HepG2 (cell line): ENCODE data around the gene SCMH1. TPM values are rescaled to one million over a fixed set of nuclear protein-coding genes. Genes with fewer than 3 reads are reported as not detected.

ENCODE experiments used
- ATAC-seq: fragments of 200-7000 bp; cut with Tn5 transposase; 3 replicates; pipeline ENCODE4 v1.9.1; 2020; ENCODE audit warnings: mild to moderate bottlenecking, moderate library complexity
- BruUV-seq: library from RNA; stranded (reverse); fragments of 400-500 nt; replicated peaks from 2 replicates; lab custom pipeline; 2021; lab: Mats Ljungman, UMichigan
- CTCF ChIA-PET: fragments of 300-600 bp; formaldehyde crosslinking; extraction: SDS; loops from one replicate; lab custom pipeline; 2021; ENCODE audit warnings: low total read pairs, inconsistent platforms, low intra/inter-chr PET ratio; lab: Yijun Ruan, JAX
- POLR2A ChIA-PET: fragments of 350-600 bp; sonication (Branson Sonifier 250); formaldehyde crosslinking; loops from one replicate; lab custom pipeline; 2020; ENCODE audit warnings: antibody characterized with exemption, inconsistent platforms; lab: Yijun Ruan, JAX
- DNase-seq: peaks from one replicate; pipeline ENCODE4 v3.0.0-alpha.2; 2015; ENCODE audit warnings: low spot score
- FAIRE-seq: peaks from 3 replicates; lab custom pipeline; 2011; peaks lifted over from hg19 to GRCh38; lab: Jason Lieb, UNC
- H2AFZ ChIP-seq: one replicate; pipeline ENCODE4 v1.6.1; 2011; ENCODE audit warnings: low read length, inconsistent platforms
- H3K27ac ChIP-seq: fragments of 300-600 bp; 3 replicates; pipeline ENCODE4 v1.8.0; 2011; ENCODE audit warnings: mixed run types, mild to moderate bottlenecking, mixed read lengths, low read length, inconsistent platforms; ENCODE audit not compliant: insufficient read depth; ENCODE audit errors: extremely low read length
- H3K27me3 ChIP-seq, 2 experiments: fragments of 200-600 bp in 1 of 2; 2 replicates in 1 of 2; 3 replicates in 1 of 2; pipeline versions ENCODE4 v1.6.0 to v1.8.0; 2011; ENCODE audit warnings: low read length in 2 of 2, mild to moderate bottlenecking in 2 of 2, moderate library complexity in 2 of 2, inconsistent platforms in 1 of 2; ENCODE audit not compliant: insufficient read depth in 2 of 2, control insufficient read depth in 1 of 2
- H3K36me3 ChIP-seq, 2 experiments: fragments of 200-600 bp in 1 of 2; replicated peaks in 1 of 2; 2 replicates in 1 of 2; 3 replicates in 1 of 2; pipeline versions ENCODE4 v1.5.1 to v1.8.0; 2011; ENCODE audit warnings: low read length in 2 of 2, inconsistent platforms in 1 of 2; ENCODE audit not compliant: insufficient read depth in 2 of 2, control insufficient read depth in 1 of 2
- H3K4me1 ChIP-seq: 2 replicates; pipeline ENCODE4 v1.5.1; 2012; ENCODE audit warnings: low read length, inconsistent platforms; ENCODE audit not compliant: insufficient read depth
- H3K4me2 ChIP-seq: 2 replicates; pipeline ENCODE4 v1.6.0; 2011; ENCODE audit warnings: low read depth, low read length, inconsistent platforms
- H3K4me3 ChIP-seq, 3 experiments: fragments of 200-600 bp in 1 of 3; sonication (generic), shearing (Covaris generic) in 1 of 3; replicated peaks in 1 of 3; 2 replicates each; pipeline ENCODE4 v1.5.1; 2011 to 2016; ENCODE audit warnings: low read length in 3 of 3, inconsistent platforms in 2 of 3, low read depth in 2 of 3, mild to moderate bottlenecking in 2 of 3, control low read depth in 1 of 3, mixed read lengths in 1 of 3; ENCODE audit not compliant: insufficient read depth in 1 of 3
- H3K79me2 ChIP-seq: one replicate; pipeline ENCODE4 v1.6.1; 2011; ENCODE audit warnings: low read length, inconsistent platforms; ENCODE audit not compliant: insufficient read depth
- H3K9ac ChIP-seq: 2 replicates; pipeline ENCODE4 v1.6.0; 2011; ENCODE audit warnings: mild to moderate bottlenecking, low read depth, low read length, inconsistent platforms; ENCODE audit not compliant: insufficient read depth
- H3K9me3 ChIP-seq: 2 replicates; pipeline ENCODE4 v1.5.1; 2012; ENCODE audit warnings: mild to moderate bottlenecking, low read length
- H4K20me1 ChIP-seq: 2 replicates; pipeline ENCODE4 v1.6.0; 2011; ENCODE audit warnings: inconsistent platforms, mild to moderate bottlenecking, low read length, moderate library complexity; ENCODE audit not compliant: insufficient read depth
- ARID2 ChIP-seq: sonication (generic); formaldehyde crosslinking; IDR thresholded peaks from 2 replicates; pipeline ENCODE4 v1.8.1; 2022; ENCODE audit warnings: mild to moderate bottlenecking, missing genetic modification reagents, borderline replicate concordance
- CHD4 ChIP-seq: fragments of 200-600 bp; sonication (generic); IDR thresholded peaks from 2 replicates; pipeline ENCODE4 v1.7.0; 2017; ENCODE audit warnings: mild to moderate bottlenecking, low read length, borderline replicate concordance
- GABPA ChIP-seq, 2 experiments: IDR thresholded peaks; 2 replicates each; pipeline ENCODE4 v1.6.1; 2011 to 2016; ENCODE audit warnings: low read depth in 2 of 2, low read length in 1 of 2, missing biosample characterization in 1 of 2, missing genetic modification characterization in 1 of 2
- GTF2F1 ChIP-seq: fragments of 150-350 bp; IDR thresholded peaks from 2 replicates; pipeline ENCODE4 v1.6.1; 2014; ENCODE audit warnings: low read length
- GTF3A ChIP-seq: sonication (generic); formaldehyde crosslinking; conservative IDR thresholded peaks from 2 replicates; pipeline ENCODE4 v1.4.0; 2020; ENCODE audit warnings: mild to moderate bottlenecking, missing genetic modification reagents
- HOXD1 ChIP-seq: sonication (generic); formaldehyde crosslinking; IDR thresholded peaks from 2 replicates; pipeline ENCODE4 v1.5.0; 2020; ENCODE audit warnings: missing genetic modification reagents
- KDM6A ChIP-seq: IDR thresholded peaks from 2 replicates; pipeline ENCODE4 v1.6.1; 2016; ENCODE audit warnings: low read depth
- MEIS2 ChIP-seq: sonication (generic); formaldehyde crosslinking; IDR thresholded peaks from 2 replicates; pipeline ENCODE4 v1.9.0; 2021; ENCODE audit warnings: mild to moderate bottlenecking, missing genetic modification reagents
- PCBP1 ChIP-seq: fragments of 200-400 bp; formaldehyde crosslinking; IDR thresholded peaks from 2 replicates; pipeline ENCODE4 v1.6.1; 2017; ENCODE audit warnings: mild to moderate bottlenecking, low read depth, low read length, borderline replicate concordance
- PHF5A ChIP-seq: IDR thresholded peaks from one replicate; pipeline ENCODE4 v1.6.1; 2018; ENCODE audit warnings: low read depth, missing genetic modification reagents; ENCODE audit not compliant: unreplicated experiment
- RBM22 ChIP-seq: fragments of 200-400 bp; formaldehyde crosslinking; optimal IDR thresholded peaks from 2 replicates; pipeline ENCODE3; 2017; ENCODE audit warnings: mild to moderate bottlenecking, low read length, moderate library complexity
- REPIN1 ChIP-seq: sonication (generic); formaldehyde crosslinking; IDR thresholded peaks from 2 replicates; pipeline ENCODE4 v1.8.0; 2022; ENCODE audit warnings: missing genetic modification reagents, low read depth, mild to moderate bottlenecking, borderline replicate concordance
- SMYD3 ChIP-seq: sonication (generic); formaldehyde crosslinking; IDR thresholded peaks from 2 replicates; pipeline ENCODE4 v1.8.1; 2023; ENCODE audit warnings: mild to moderate bottlenecking, missing genetic modification reagents
- SP1 ChIP-seq, 2 experiments: fragments of 450-650 bp in 1 of 2; sonication (generic) in 1 of 2; formaldehyde crosslinking in 1 of 2; IDR thresholded peaks; 2 replicates each; pipeline versions ENCODE4 v1.4.0 to v1.6.1; 2016 to 2020; ENCODE audit warnings: missing genetic modification reagents in 1 of 2
- ZNF138 ChIP-seq: sonication (generic); formaldehyde crosslinking; IDR thresholded peaks from 2 replicates; pipeline ENCODE4 v1.5.0; 2020; ENCODE audit warnings: mild to moderate bottlenecking, low read depth, missing genetic modification reagents
- ZNF343 ChIP-seq: sonication (generic); formaldehyde crosslinking; IDR thresholded peaks from 2 replicates; pipeline ENCODE4 v1.4.0; 2020; ENCODE audit warnings: mild to moderate bottlenecking, missing genetic modification reagents
- WGBS: methylation state at CpG from one replicate; pipeline ENCODE4 v1.1.6; 2017; ENCODE audit warnings: low lambda C conversion rate; 5-methylcytosine and 5-hydroxymethylcytosine counted together
- in situ Hi-C: cut with HindIII; loops from 2 replicates; pipeline ENCODE4 v1.10.0; 2017; ENCODE audit warnings: low pct_unique_long_range_greater_than_20kb; ENCODE audit not compliant: extremely low pct_ligation_motif_present
- intact Hi-C: fragments of 100-400 bp; cut with micrococcal nuclease; formaldehyde crosslinking; loops from one replicate; pipeline ENCODE4 v1.10.0; 2022; ENCODE audit not compliant: unreplicated experiment
- polyA plus RNA-seq, 8 experiments: library from polyadenylated mRNA; depleted of rRNA in 3 of 8; stranded (reverse) in 7 of 8; unstranded in 1 of 8; fragments of >200 nt; fragmentation: Illumina TruSeq in 4 of 8; extraction: Trizol in 4 of 8; gene quantifications; 2 replicates each; pipeline versions ENCODE4 v1.2.1 to v1.2.3, GENCODE V29; 2011 to 2016; ENCODE audit warnings: low read depth in 4 of 8, missing spikeins in 1 of 8, mixed read lengths in 1 of 8; ENCODE audit not compliant: insufficient read depth in 1 of 8
- total RNA-seq, 5 experiments: library from RNA; depleted of rRNA; stranded (reverse); fragments of >200 nt; fragmentation: Illumina TruSeq; extraction: Trizol; gene quantifications; 2 replicates each; pipeline ENCODE4 v1.2.3, GENCODE V29; 2016; ENCODE audit warnings: low read depth in 1 of 5
- TF ChIP-seq, protein P1 (sequence below): sonication (generic); formaldehyde crosslinking; IDR thresholded peaks from 2 replicates; pipeline ENCODE4 v1.5.0; 2020; ENCODE audit warnings: missing genetic modification reagents, mild to moderate bottlenecking, borderline replicate concordance
- TF ChIP-seq, protein P2 (sequence below): sonication (generic); formaldehyde crosslinking; IDR thresholded peaks from 2 replicates; pipeline ENCODE4 v1.4.0; 2020; ENCODE audit warnings: missing genetic modification reagents
- TF ChIP-seq, protein P3 (sequence below): IDR thresholded peaks from 2 replicates; pipeline ENCODE4 v1.6.1; 2016; ENCODE audit warnings: missing compliant biosample characterization, missing genetic modification reagents, borderline replicate concordance
- TF ChIP-seq, protein P4 (sequence below): sonication (generic); formaldehyde crosslinking; IDR thresholded peaks from 2 replicates; pipeline ENCODE4 v1.4.0; 2020; ENCODE audit warnings: missing genetic modification reagents

Gene SCMH1
- total and polyA plus RNA-seq, 2 of the 13 experiments (the other 11 are each of a cell fraction or from before 2014, with no cell fraction given) = 41.8 to 52.6 TPM

DNA sequence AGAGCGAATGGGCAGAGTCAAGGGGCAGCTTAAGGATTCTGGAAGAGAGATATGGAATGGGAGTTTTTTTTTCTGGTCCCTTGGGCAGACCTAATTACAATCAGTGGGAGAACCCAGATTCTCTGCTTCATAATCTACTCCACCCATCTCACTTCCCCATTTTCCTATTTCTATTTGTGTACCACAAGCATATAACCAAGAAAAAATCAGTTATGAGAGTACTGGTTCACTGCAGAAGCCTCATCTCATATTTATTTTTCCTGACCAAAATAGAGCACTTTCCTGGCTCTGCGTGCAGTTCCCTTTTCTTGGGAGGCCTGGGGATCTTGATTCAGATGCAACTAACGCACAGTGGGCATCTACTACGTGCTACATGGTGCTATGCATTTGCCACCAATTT, 138.3 kb downstream of the SCMH1 start:
- Histone ChIP-seq H3K9me3 (no peaks in the 10 kb centered on the region), H3K4me2 (no peak overlapping the region), H3K36me3 (peaks cover 3 to 7% of the 10 kb centered on the region in 2 experiments; a peak in 3 of 5 replicates)
- TF ChIP-seq PHF5A (CRISPR knock-in tag) (no peak), ZNF343 (CRISPR knock-in tag) (no peak), SP1 (IDR thresholded peaks at IDR 0.05) (no peak), SP1 (CRISPR knock-in tag; IDR thresholded peaks at IDR 0.05) (no peak), CHD4 (no peak), KDM6A (no peak), SMYD3 (CRISPR knock-in tag) (no peak), PCBP1 (no peak), MEIS2 (CRISPR knock-in tag) (no peak), HOXD1 (CRISPR knock-in tag) (no peak), ARID2 (CRISPR knock-in tag) (no peak), REPIN1 (CRISPR knock-in tag) (no peak), ZNF138 (no peak), RBM22 (no peak), GTF3A (CRISPR knock-in tag) (no peak), GABPA (IDR thresholded peaks at IDR 0.05; ENCODE audit: low read depth, low read length) (no peak), GABPA (CRISPR knock-in tag; IDR thresholded peaks at IDR 0.05; ENCODE audit: low read depth) (no peak), GTF2F1 (no peak)
- TF ChIP-seq, protein P1, sequence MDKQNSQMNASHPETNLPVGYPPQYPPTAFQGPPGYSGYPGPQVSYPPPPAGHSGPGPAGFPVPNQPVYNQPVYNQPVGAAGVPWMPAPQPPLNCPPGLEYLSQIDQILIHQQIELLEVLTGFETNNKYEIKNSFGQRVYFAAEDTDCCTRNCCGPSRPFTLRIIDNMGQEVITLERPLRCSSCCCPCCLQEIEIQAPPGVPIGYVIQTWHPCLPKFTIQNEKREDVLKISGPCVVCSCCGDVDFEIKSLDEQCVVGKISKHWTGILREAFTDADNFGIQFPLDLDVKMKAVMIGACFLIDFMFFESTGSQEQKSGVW = no peak
- TF ChIP-seq, protein P2, sequence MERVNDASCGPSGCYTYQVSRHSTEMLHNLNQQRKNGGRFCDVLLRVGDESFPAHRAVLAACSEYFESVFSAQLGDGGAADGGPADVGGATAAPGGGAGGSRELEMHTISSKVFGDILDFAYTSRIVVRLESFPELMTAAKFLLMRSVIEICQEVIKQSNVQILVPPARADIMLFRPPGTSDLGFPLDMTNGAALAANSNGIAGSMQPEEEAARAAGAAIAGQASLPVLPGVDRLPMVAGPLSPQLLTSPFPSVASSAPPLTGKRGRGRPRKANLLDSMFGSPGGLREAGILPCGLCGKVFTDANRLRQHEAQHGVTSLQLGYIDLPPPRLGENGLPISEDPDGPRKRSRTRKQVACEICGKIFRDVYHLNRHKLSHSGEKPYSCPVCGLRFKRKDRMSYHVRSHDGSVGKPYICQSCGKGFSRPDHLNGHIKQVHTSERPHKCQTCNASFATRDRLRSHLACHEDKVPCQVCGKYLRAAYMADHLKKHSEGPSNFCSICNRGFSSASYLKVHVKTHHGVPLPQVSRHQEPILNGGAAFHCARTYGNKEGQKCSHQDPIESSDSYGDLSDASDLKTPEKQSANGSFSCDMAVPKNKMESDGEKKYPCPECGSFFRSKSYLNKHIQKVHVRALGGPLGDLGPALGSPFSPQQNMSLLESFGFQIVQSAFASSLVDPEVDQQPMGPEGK (CRISPR knock-in tag) = no peak
- TF ChIP-seq, protein P3, sequence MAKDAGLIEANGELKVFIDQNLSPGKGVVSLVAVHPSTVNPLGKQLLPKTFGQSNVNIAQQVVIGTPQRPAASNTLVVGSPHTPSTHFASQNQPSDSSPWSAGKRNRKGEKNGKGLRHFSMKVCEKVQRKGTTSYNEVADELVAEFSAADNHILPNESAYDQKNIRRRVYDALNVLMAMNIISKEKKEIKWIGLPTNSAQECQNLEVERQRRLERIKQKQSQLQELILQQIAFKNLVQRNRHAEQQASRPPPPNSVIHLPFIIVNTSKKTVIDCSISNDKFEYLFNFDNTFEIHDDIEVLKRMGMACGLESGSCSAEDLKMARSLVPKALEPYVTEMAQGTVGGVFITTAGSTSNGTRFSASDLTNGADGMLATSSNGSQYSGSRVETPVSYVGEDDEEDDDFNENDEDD (CRISPR knock-in tag) = no peak
- TF ChIP-seq, protein P4, sequence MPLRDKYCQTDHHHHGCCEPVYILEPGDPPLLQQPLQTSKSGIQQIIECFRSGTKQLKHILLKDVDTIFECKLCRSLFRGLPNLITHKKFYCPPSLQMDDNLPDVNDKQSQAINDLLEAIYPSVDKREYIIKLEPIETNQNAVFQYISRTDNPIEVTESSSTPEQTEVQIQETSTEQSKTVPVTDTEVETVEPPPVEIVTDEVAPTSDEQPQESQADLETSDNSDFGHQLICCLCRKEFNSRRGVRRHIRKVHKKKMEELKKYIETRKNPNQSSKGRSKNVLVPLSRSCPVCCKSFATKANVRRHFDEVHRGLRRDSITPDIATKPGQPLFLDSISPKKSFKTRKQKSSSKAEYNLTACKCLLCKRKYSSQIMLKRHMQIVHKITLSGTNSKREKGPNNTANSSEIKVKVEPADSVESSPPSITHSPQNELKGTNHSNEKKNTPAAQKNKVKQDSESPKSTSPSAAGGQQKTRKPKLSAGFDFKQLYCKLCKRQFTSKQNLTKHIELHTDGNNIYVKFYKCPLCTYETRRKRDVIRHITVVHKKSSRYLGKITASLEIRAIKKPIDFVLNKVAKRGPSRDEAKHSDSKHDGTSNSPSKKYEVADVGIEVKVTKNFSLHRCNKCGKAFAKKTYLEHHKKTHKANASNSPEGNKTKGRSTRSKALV (CRISPR knock-in tag) = no peak
- TF ChIP-seq, all 625 proteins: peak for 0
- H3K27ac ChIP-seq = no peak overlapping the region
- ChIA-PET CTCF (no interaction called here), POLR2A (no interaction called here)
- no peak overlapping the region for H2AFZ ChIP-seq
- no TSS peak for BruUV-seq
- WGBS = 97% methylated on average over 4 of the region's 4 CpGs
- no peak overlapping the region for H3K9ac ChIP-seq
- FAIRE-seq (no peak), ATAC-seq (no peak), DNase-seq (no peak)
- H3K4me3 ChIP-seq = no peak overlapping the region
- peaks cover 1% of the 10 kb centered on the region; the same call in 1 of the 2 replicates for H3K4me1 ChIP-seq
- H3K27me3 ChIP-seq = no peaks in the 10 kb centered on the region
- no peaks in the 10 kb centered on the region for H4K20me1 ChIP-seq
- in situ Hi-C loops (no loop called here), intact Hi-C loops (no loop called here)
- no peaks in the 10 kb centered on the region for H3K79me2 ChIP-seq
